PFSK-1 (cell line): ENCODE data around the gene PPM1H.

Experiments used
- FOXP2 ChIP-seq: optimal IDR thresholded peaks from 2 replicates; pipeline ENCODE3; 2011; ENCODE audit warnings: borderline replicate concordance, control low read depth, inconsistent platforms; ENCODE audit not compliant: insufficient read depth; ENCODE audit errors: extremely low read length, extremely low read depth
- POLR2AphosphoS5 ChIP-seq: IDR thresholded peaks from 2 replicates; pipeline ENCODE4 v1.6.1; 2012; ENCODE audit warnings: low read depth, mild to moderate bottlenecking, control low read depth, low read length, moderate library complexity
- REST ChIP-seq, 2 experiments: IDR thresholded peaks; 2 replicates each; pipeline versions ENCODE4 v1.6.1 to v1.8.0; 2011 to 2012; ENCODE audit warnings: low read depth in 2 of 2, low read length in 2 of 2, control low read depth in 1 of 2, inconsistent platforms in 1 of 2, mild to moderate bottlenecking in 1 of 2, moderate library complexity in 1 of 2; ENCODE audit not compliant: insufficient read depth in 1 of 2
- SIN3A ChIP-seq: IDR thresholded peaks from 2 replicates; pipeline ENCODE4 v1.6.1; 2012; ENCODE audit warnings: mild to moderate bottlenecking, low read length, moderate library complexity, borderline replicate concordance; ENCODE audit not compliant: insufficient read depth
- TAF1 ChIP-seq: IDR thresholded peaks from 2 replicates; pipeline ENCODE4 v1.6.1; 2012; ENCODE audit warnings: low read length, control low read depth, borderline replicate concordance; ENCODE audit not compliant: insufficient read depth

GRCh38 chr12:62629413-62629812, 305.5 kb downstream of the PPM1H start:
- TF ChIP-seq TAF1 = no peak
- no peak for TF ChIP-seq POLR2AphosphoS5
- no peak for TF ChIP-seq REST (IDR thresholded peaks at IDR 0.05; ENCODE audit: insufficient read depth in 1 of 2, low read depth in 2 of 2, low read length in 2 of 2)
- TF ChIP-seq SIN3A = no peak
- no peak for TF ChIP-seq FOXP2
